HepG2 (cell line): ENCODE results near the gene TMEM141. TPM values are rescaled to one million over a fixed set of nuclear protein-coding genes. Genes with fewer than 3 reads are reported as not detected.

Source experiments
- GABPB1 ChIP-seq: IDR thresholded peaks from 2 replicates; pipeline ENCODE4 v1.6.1; 2016; ENCODE audit warnings: mild to moderate bottlenecking, missing genetic modification reagents, moderate library complexity, missing compliant biosample characterization
- KAT7 ChIP-seq: IDR thresholded peaks from 2 replicates; pipeline ENCODE4 v1.6.1; 2018; ENCODE audit warnings: borderline replicate concordance, missing compliant biosample characterization
- KDM4B ChIP-seq: sonication (generic); formaldehyde crosslinking; IDR thresholded peaks from 2 replicates; pipeline ENCODE4 v1.4.0; 2020; ENCODE audit warnings: missing genetic modification reagents
- PHF8 ChIP-seq: sonication (generic); formaldehyde crosslinking; IDR thresholded peaks from 2 replicates; pipeline ENCODE4 v1.5.0; 2020; ENCODE audit warnings: missing genetic modification reagents
- PPARG ChIP-seq: conservative IDR thresholded peaks from 2 replicates; pipeline ENCODE4 v1.6.1; 2016; ENCODE audit warnings: missing biosample characterization, missing genetic modification reagents
- SP4 ChIP-seq: sonication (generic); formaldehyde crosslinking; IDR thresholded peaks from 2 replicates; pipeline ENCODE4 v1.8.1; 2023; ENCODE audit warnings: mild to moderate bottlenecking, missing genetic modification reagents
- TBX2 ChIP-seq: sonication (generic); formaldehyde crosslinking; IDR thresholded peaks from 2 replicates; pipeline ENCODE4 v1.5.0; 2020; ENCODE audit warnings: missing genetic modification reagents, mild to moderate bottlenecking, borderline replicate concordance
- ZNF143 ChIP-seq: sonication (generic); formaldehyde crosslinking; IDR thresholded peaks from 2 replicates; pipeline ENCODE4 v1.4.0; 2020; ENCODE audit warnings: missing genetic modification reagents
- ZNF652 ChIP-seq: IDR thresholded peaks from 2 replicates; pipeline ENCODE4 v1.6.1; 2016; ENCODE audit warnings: low read depth, borderline replicate concordance
- polyA plus RNA-seq, 8 experiments: library from polyadenylated mRNA; depleted of rRNA in 3 of 8; stranded (reverse) in 7 of 8; unstranded in 1 of 8; fragments of >200 nt; fragmentation: Illumina TruSeq in 4 of 8; extraction: Trizol in 4 of 8; gene quantifications; 2 replicates each; pipeline versions ENCODE4 v1.2.1 to v1.2.3, GENCODE V29; 2011 to 2016; ENCODE audit warnings: low read depth in 4 of 8, missing spikeins in 1 of 8, mixed read lengths in 1 of 8; ENCODE audit not compliant: insufficient read depth in 1 of 8
- total RNA-seq, 5 experiments: library from RNA; depleted of rRNA; stranded (reverse); fragments of >200 nt; fragmentation: Illumina TruSeq; extraction: Trizol; gene quantifications; 2 replicates each; pipeline ENCODE4 v1.2.3, GENCODE V29; 2016; ENCODE audit warnings: low read depth in 1 of 5
- TF ChIP-seq, protein P1 (sequence below), 2 experiments: fragments of 450-650 bp in 1 of 2; sonication (generic) in 1 of 2; formaldehyde crosslinking in 1 of 2; IDR thresholded peaks; 2 replicates each; pipeline versions ENCODE4 v1.6.1 to v1.8.0; 2016 to 2022; ENCODE audit warnings: antibody characterized with exemption in 1 of 2, mild to moderate bottlenecking in 1 of 2, missing genetic modification reagents in 1 of 2
- TF ChIP-seq, protein P2 (sequence below): sonication (generic); formaldehyde crosslinking; IDR thresholded peaks from 2 replicates; pipeline ENCODE4 v1.4.0; 2020; ENCODE audit warnings: mild to moderate bottlenecking, missing genetic modification reagents

The TMEM141 gene
- total and polyA plus RNA-seq, 2 of the 13 experiments (the other 11 are each of a cell fraction or from before 2014, with no cell fraction given): 81.0 to 202 TPM

DNA sequence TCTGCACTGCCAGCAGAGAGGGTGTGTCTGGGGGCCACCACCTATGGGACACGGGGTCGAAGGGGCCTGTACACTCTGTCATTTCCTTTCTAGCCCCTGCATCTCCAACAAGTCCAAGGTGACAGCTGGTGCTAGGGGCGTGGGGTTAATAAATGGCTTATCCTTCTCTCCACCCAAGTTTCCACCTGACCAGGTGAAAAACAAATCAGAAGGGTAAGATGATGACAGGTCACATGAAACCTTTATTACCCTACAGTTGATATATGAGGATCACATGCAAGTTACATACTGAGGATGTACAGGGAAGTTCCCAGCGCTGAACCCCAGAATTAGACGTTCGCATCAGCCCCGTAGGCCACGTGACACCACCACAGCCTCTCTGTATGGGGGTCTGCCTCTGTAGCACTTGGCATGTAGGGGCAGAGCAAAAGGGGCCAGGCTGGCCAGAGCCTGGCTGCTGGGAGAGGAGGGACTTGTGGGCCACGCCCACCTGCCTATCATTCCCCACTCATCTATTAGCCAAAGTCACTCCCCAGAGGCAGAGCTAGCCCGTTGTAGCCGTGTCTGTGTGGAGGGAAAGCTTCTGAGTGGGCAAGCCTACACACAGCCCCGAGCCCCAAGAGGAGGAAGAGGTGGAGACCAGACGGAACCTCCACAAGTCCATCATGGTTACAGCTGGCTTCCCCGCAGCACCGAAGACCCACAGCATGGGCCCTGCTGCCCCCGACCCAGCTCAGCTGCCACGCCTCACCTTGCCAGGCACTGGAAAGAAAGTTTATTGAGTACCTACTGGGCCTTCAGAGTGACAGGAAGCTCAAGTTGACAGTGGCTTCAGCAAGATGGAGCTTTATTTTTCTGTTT is 2.2 kb downstream of the TMEM141 start (continued):
- peak; percentile 69; the same call in 1 of the 2 replicates for TF ChIP-seq SP4
- no peak for TF ChIP-seq ZNF143 (CRISPR knock-in tag)
- TF ChIP-seq, protein P1, sequence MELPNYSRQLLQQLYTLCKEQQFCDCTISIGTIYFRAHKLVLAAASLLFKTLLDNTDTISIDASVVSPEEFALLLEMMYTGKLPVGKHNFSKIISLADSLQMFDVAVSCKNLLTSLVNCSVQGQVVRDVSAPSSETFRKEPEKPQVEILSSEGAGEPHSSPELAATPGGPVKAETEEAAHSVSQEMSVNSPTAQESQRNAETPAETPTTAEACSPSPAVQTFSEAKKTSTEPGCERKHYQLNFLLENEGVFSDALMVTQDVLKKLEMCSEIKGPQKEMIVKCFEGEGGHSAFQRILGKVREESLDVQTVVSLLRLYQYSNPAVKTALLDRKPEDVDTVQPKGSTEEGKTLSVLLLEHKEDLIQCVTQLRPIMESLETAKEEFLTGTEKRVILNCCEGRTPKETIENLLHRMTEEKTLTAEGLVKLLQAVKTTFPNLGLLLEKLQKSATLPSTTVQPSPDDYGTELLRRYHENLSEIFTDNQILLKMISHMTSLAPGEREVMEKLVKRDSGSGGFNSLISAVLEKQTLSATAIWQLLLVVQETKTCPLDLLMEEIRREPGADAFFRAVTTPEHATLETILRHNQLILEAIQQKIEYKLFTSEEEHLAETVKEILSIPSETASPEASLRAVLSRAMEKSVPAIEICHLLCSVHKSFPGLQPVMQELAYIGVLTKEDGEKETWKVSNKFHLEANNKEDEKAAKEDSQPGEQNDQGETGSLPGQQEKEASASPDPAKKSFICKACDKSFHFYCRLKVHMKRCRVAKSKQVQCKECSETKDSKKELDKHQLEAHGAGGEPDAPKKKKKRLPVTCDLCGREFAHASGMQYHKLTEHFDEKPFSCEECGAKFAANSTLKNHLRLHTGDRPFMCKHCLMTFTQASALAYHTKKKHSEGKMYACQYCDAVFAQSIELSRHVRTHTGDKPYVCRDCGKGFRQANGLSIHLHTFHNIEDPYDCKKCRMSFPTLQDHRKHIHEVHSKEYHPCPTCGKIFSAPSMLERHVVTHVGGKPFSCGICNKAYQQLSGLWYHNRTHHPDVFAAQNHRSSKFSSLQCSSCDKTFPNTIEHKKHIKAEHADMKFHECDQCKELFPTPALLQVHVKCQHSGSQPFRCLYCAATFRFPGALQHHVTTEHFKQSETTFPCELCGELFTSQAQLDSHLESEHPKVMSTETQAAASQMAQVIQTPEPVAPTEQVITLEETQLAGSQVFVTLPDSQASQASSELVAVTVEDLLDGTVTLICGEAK (IDR thresholded peaks at IDR 0.05): no peak
- TF ChIP-seq, protein P1 (CRISPR knock-in tag; IDR thresholded peaks at IDR 0.05): 0 out of 2 replicates have a peak, but pooled peaks have one; percentile 45
- no peak for TF ChIP-seq ZNF652 (CRISPR knock-in tag)
- TF ChIP-seq TBX2 (CRISPR knock-in tag): peak; percentile 14; the same call in 1 of the 2 replicates
- no peak for TF ChIP-seq PPARG (CRISPR knock-in tag)
- no peak for TF ChIP-seq KDM4B (CRISPR knock-in tag)
- TF ChIP-seq PHF8: no peak
- peak; percentile 22; the same call in 1 of the 2 replicates for TF ChIP-seq GABPB1 (CRISPR knock-in tag)
- TF ChIP-seq KAT7 (CRISPR knock-in tag): no peak
- TF ChIP-seq, protein P2, sequence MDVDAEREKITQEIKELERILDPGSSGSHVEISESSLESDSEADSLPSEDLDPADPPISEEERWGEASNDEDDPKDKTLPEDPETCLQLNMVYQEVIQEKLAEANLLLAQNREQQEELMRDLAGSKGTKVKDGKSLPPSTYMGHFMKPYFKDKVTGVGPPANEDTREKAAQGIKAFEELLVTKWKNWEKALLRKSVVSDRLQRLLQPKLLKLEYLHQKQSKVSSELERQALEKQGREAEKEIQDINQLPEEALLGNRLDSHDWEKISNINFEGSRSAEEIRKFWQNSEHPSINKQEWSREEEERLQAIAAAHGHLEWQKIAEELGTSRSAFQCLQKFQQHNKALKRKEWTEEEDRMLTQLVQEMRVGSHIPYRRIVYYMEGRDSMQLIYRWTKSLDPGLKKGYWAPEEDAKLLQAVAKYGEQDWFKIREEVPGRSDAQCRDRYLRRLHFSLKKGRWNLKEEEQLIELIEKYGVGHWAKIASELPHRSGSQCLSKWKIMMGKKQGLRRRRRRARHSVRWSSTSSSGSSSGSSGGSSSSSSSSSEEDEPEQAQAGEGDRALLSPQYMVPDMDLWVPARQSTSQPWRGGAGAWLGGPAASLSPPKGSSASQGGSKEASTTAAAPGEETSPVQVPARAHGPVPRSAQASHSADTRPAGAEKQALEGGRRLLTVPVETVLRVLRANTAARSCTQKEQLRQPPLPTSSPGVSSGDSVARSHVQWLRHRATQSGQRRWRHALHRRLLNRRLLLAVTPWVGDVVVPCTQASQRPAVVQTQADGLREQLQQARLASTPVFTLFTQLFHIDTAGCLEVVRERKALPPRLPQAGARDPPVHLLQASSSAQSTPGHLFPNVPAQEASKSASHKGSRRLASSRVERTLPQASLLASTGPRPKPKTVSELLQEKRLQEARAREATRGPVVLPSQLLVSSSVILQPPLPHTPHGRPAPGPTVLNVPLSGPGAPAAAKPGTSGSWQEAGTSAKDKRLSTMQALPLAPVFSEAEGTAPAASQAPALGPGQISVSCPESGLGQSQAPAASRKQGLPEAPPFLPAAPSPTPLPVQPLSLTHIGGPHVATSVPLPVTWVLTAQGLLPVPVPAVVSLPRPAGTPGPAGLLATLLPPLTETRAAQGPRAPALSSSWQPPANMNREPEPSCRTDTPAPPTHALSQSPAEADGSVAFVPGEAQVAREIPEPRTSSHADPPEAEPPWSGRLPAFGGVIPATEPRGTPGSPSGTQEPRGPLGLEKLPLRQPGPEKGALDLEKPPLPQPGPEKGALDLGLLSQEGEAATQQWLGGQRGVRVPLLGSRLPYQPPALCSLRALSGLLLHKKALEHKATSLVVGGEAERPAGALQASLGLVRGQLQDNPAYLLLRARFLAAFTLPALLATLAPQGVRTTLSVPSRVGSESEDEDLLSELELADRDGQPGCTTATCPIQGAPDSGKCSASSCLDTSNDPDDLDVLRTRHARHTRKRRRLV: no peak
